Liver (tissue), 9 donors: Measurements from ENCODE around the gene KAZN. TPM values are rescaled to one million over a fixed set of nuclear protein-coding genes. Genes with fewer than 3 reads are reported as not detected.

Experiments
- DNase-seq: peaks from one replicate; pipeline ENCODE4 v3.0.0-alpha.2; 2017; ENCODE audit warnings: low spot score
- H3K27ac ChIP-seq, 2 donors: one replicate each; pipeline ENCODE4 v1.7.0; 2013; ENCODE audit warnings: inconsistent platforms in 2 of 2, low read length in 2 of 2, control low read depth in 1 of 2, low read depth in 1 of 2, mild to moderate bottlenecking in 1 of 2
- H3K27me3 ChIP-seq, 4 donors: one replicate each; pipeline versions ENCODE4 v1.6.1 to v1.7.0; 2013; ENCODE audit warnings: low read length in 3 of 4, inconsistent platforms in 1 of 4, mild to moderate bottlenecking in 1 of 4, moderate library complexity in 1 of 4; ENCODE audit not compliant: control insufficient read depth in 4 of 4, insufficient read depth in 4 of 4
- H3K36me3 ChIP-seq, 4 donors: one replicate each; pipeline versions ENCODE4 v1.6.1 to v1.7.0; 2013; ENCODE audit warnings: low read length in 3 of 4, mild to moderate bottlenecking in 3 of 4, low read depth in 1 of 4, moderate library complexity in 1 of 4; ENCODE audit not compliant: control insufficient read depth in 4 of 4, insufficient read depth in 3 of 4
- H3K4me1 ChIP-seq, 4 donors: one replicate each; pipeline versions ENCODE4 v1.6.1 to v1.7.0; 2013; ENCODE audit warnings: low read length in 3 of 4, mild to moderate bottlenecking in 3 of 4, moderate library complexity in 1 of 4; ENCODE audit not compliant: control insufficient read depth in 4 of 4, insufficient read depth in 4 of 4
- H3K4me3 ChIP-seq, 3 donors: one replicate each; pipeline versions ENCODE4 v1.6.1 to v1.7.0; 2013; ENCODE audit warnings: low read length in 3 of 3, control low read depth in 1 of 3, low read depth in 1 of 3, mild to moderate bottlenecking in 1 of 3
- H3K9ac ChIP-seq, 2 donors: one replicate each; pipeline ENCODE4 v1.7.0; 2013; ENCODE audit warnings: low read length in 2 of 2, mild to moderate bottlenecking in 2 of 2, moderate library complexity in 2 of 2, control low read depth in 1 of 2, low read depth in 1 of 2
- H3K9me3 ChIP-seq, 4 donors: one replicate each; pipeline versions ENCODE4 v1.6.1 to v1.7.0; 2013; ENCODE audit warnings: low read length in 3 of 4; ENCODE audit not compliant: control insufficient read depth in 4 of 4
- EGR1 ChIP-seq, 2 donors: IDR thresholded peaks; 2 replicates each; pipeline ENCODE4 v1.6.1; 2016 to 2018; ENCODE audit warnings: antibody characterized with exemption in 2 of 2, low read depth in 2 of 2
- FOXA1 ChIP-seq: IDR thresholded peaks from 2 replicates; pipeline ENCODE4 v1.6.1; 2016; ENCODE audit warnings: antibody characterized with exemption
- FOXA2 ChIP-seq: IDR thresholded peaks from 2 replicates; pipeline ENCODE4 v1.6.1; 2016; ENCODE audit warnings: antibody characterized with exemption
- HNF4A ChIP-seq, 2 donors: conservative IDR thresholded peaks; 2 replicates each; pipeline ENCODE4 v1.6.1; 2016; ENCODE audit warnings: antibody characterized with exemption in 2 of 2, mild to moderate bottlenecking in 2 of 2
- HNF4G ChIP-seq: IDR thresholded peaks from 2 replicates; pipeline ENCODE4 v1.6.1; 2016; ENCODE audit warnings: antibody characterized with exemption
- JUND ChIP-seq, 2 donors: IDR thresholded peaks; 2 replicates each; pipeline ENCODE4 v1.6.1; 2016; ENCODE audit warnings: antibody characterized with exemption in 2 of 2
- NR2F2 ChIP-seq: IDR thresholded peaks from 2 replicates; pipeline ENCODE4 v1.6.1; 2016; ENCODE audit warnings: antibody characterized with exemption
- RAD21 ChIP-seq, 2 donors: IDR thresholded peaks; 2 replicates each; pipeline ENCODE4 v1.6.1; 2016; ENCODE audit warnings: antibody characterized with exemption in 2 of 2, mild to moderate bottlenecking in 2 of 2
- RXRA ChIP-seq, 2 donors: IDR thresholded peaks; 2 replicates each; pipeline ENCODE4 v1.6.1; 2017 to 2018; ENCODE audit warnings: antibody characterized with exemption in 2 of 2, mild to moderate bottlenecking in 1 of 2
- SP1 ChIP-seq: IDR thresholded peaks from 2 replicates; pipeline ENCODE4 v1.6.1; 2018; ENCODE audit warnings: antibody characterized with exemption, mild to moderate bottlenecking
- TAF1 ChIP-seq: conservative IDR thresholded peaks from 2 replicates; pipeline ENCODE4 v1.6.1; 2016; ENCODE audit warnings: antibody characterized with exemption, mild to moderate bottlenecking
- YY1 ChIP-seq: IDR thresholded peaks from 2 replicates; pipeline ENCODE4 v1.6.1; 2016; ENCODE audit warnings: antibody characterized with exemption, mild to moderate bottlenecking
- WGBS: extraction: QIAGEN DNeasy Blood & Tissue Kit; methylation state at CpG from one replicate; pipeline ENCODE4 v1.1.7; 2013; 5-methylcytosine and 5-hydroxymethylcytosine counted together
- polyA plus RNA-seq, 2 donors: library from polyadenylated mRNA; stranded (reverse) in 1 of 2; unstranded in 1 of 2; fragments of 200-250 nt in 1 of 2; fragments of >200 nt in 1 of 2; fragmentation: Nextera tagmentation in 1 of 2; extraction: Ambion mirVana in 1 of 2; gene quantifications; one replicate each; pipeline versions ENCODE4 v1.2.1 to v1.2.3, GENCODE V29; 2013 to 2015
- total RNA-seq, 2 donors: library from RNA; depleted of rRNA; stranded (reverse); fragments of >200 nt; gene quantifications; one replicate each; pipeline ENCODE4 v1.2.3, GENCODE V29; 2014
- TF ChIP-seq, protein P1 (sequence below): IDR thresholded peaks from 2 replicates; pipeline ENCODE4 v1.6.1; 2016; ENCODE audit warnings: antibody characterized with exemption, mild to moderate bottlenecking
- TF ChIP-seq, protein P2 (sequence below): IDR thresholded peaks from 2 replicates; pipeline ENCODE4 v1.6.1; 2016; ENCODE audit warnings: antibody characterized with exemption
- TF ChIP-seq, protein P3 (sequence below): IDR thresholded peaks from 2 replicates; pipeline ENCODE4 v1.6.1; 2016; ENCODE audit warnings: antibody characterized with exemption
- TF ChIP-seq, protein P4 (sequence below): fragments of 150-350 bp; IDR thresholded peaks from 2 replicates; pipeline ENCODE4 v1.5.1; 2017; ENCODE audit warnings: improper control_type of control experiment, low read depth, low read length; ENCODE audit not compliant: missing input control
- TF ChIP-seq, protein P5 (sequence below): IDR thresholded peaks from 2 replicates; pipeline ENCODE4 v1.6.1; 2016; ENCODE audit warnings: antibody characterized with exemption
- donor health status: healthy.
- donor health status: healthy.
- donor health status: healthy.
- donor health status: healthy.
- donor health status: healthy.

The KAZN gene
- total and polyA plus RNA-seq, 4 donors = 1.9 to 6.9 (median 2.4) TPM

DNA sequence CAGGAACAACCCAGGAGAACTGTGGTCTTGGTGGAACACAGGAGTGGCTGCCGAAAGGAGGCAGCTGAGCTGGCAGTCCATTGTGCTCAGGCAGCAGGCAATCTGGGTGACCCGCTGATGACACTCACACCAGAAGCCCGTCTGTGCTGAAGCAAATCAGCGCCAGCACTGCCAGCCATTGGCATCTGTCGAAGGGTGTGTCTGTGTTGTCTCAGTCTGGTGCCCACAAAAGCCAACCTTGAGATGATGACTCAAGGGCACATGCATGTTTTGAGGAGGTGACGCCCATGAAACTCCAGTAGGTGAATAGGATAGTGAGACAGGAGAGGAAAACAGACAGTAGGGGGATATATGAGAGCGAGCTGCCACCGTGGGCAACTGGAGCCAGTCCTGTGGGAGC lies 167.3 kb downstream of the KAZN start:
- TF ChIP-seq RAD21 (IDR thresholded peaks at IDR 0.05) = no peak
- TF ChIP-seq, protein P1, sequence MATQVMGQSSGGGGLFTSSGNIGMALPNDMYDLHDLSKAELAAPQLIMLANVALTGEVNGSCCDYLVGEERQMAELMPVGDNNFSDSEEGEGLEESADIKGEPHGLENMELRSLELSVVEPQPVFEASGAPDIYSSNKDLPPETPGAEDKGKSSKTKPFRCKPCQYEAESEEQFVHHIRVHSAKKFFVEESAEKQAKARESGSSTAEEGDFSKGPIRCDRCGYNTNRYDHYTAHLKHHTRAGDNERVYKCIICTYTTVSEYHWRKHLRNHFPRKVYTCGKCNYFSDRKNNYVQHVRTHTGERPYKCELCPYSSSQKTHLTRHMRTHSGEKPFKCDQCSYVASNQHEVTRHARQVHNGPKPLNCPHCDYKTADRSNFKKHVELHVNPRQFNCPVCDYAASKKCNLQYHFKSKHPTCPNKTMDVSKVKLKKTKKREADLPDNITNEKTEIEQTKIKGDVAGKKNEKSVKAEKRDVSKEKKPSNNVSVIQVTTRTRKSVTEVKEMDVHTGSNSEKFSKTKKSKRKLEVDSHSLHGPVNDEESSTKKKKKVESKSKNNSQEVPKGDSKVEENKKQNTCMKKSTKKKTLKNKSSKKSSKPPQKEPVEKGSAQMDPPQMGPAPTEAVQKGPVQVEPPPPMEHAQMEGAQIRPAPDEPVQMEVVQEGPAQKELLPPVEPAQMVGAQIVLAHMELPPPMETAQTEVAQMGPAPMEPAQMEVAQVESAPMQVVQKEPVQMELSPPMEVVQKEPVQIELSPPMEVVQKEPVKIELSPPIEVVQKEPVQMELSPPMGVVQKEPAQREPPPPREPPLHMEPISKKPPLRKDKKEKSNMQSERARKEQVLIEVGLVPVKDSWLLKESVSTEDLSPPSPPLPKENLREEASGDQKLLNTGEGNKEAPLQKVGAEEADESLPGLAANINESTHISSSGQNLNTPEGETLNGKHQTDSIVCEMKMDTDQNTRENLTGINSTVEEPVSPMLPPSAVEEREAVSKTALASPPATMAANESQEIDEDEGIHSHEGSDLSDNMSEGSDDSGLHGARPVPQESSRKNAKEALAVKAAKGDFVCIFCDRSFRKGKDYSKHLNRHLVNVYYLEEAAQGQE = no peak
- no peak for TF ChIP-seq RXRA (IDR thresholded peaks at IDR 0.05)
- TF ChIP-seq, protein P2, sequence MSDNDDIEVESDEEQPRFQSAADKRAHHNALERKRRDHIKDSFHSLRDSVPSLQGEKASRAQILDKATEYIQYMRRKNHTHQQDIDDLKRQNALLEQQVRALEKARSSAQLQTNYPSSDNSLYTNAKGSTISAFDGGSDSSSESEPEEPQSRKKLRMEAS = no peak
- TF ChIP-seq, protein P3, sequence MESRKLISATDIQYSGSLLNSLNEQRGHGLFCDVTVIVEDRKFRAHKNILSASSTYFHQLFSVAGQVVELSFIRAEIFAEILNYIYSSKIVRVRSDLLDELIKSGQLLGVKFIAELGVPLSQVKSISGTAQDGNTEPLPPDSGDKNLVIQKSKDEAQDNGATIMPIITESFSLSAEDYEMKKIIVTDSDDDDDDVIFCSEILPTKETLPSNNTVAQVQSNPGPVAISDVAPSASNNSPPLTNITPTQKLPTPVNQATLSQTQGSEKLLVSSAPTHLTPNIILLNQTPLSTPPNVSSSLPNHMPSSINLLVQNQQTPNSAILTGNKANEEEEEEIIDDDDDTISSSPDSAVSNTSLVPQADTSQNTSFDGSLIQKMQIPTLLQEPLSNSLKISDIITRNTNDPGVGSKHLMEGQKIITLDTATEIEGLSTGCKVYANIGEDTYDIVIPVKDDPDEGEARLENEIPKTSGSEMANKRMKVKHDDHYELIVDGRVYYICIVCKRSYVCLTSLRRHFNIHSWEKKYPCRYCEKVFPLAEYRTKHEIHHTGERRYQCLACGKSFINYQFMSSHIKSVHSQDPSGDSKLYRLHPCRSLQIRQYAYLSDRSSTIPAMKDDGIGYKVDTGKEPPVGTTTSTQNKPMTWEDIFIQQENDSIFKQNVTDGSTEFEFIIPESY = no peak
- no peak for TF ChIP-seq TAF1
- TF ChIP-seq SP1 = no peak
- no peak for TF ChIP-seq EGR1 (IDR thresholded peaks at IDR 0.05; ENCODE audit: low read depth in 2 of 2)
- TF ChIP-seq HNF4A (conservative IDR thresholded peaks at IDR 0.05) = no peak
- no peak for TF ChIP-seq NR2F2
- TF ChIP-seq, protein P4, sequence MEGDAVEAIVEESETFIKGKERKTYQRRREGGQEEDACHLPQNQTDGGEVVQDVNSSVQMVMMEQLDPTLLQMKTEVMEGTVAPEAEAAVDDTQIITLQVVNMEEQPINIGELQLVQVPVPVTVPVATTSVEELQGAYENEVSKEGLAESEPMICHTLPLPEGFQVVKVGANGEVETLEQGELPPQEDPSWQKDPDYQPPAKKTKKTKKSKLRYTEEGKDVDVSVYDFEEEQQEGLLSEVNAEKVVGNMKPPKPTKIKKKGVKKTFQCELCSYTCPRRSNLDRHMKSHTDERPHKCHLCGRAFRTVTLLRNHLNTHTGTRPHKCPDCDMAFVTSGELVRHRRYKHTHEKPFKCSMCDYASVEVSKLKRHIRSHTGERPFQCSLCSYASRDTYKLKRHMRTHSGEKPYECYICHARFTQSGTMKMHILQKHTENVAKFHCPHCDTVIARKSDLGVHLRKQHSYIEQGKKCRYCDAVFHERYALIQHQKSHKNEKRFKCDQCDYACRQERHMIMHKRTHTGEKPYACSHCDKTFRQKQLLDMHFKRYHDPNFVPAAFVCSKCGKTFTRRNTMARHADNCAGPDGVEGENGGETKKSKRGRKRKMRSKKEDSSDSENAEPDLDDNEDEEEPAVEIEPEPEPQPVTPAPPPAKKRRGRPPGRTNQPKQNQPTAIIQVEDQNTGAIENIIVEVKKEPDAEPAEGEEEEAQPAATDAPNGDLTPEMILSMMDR = no peak
- TF ChIP-seq YY1 = no peak
- TF ChIP-seq, protein P5, sequence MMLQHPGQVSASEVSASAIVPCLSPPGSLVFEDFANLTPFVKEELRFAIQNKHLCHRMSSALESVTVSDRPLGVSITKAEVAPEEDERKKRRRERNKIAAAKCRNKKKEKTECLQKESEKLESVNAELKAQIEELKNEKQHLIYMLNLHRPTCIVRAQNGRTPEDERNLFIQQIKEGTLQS = no peak
- TF ChIP-seq HNF4G = no peak
- no peak for TF ChIP-seq JUND (IDR thresholded peaks at IDR 0.05)
- no peaks in the 10 kb centered on the region for H3K4me1 ChIP-seq
- no peaks in the 10 kb centered on the region for H3K9me3 ChIP-seq
- H3K9ac ChIP-seq = no peak overlapping the region
- H3K36me3 ChIP-seq = no peaks in the 10 kb centered on the region
- H3K4me3 ChIP-seq = no peak overlapping the region
- no peak for DNase-seq
- H3K27ac ChIP-seq = no peak overlapping the region
- WGBS = 88% methylated on average over 8 of the region's 8 CpGs
- H3K27me3 ChIP-seq = peaks cover 0 to 3% (median 0%) of the 10 kb centered on the region in 4 donors

DNA sequence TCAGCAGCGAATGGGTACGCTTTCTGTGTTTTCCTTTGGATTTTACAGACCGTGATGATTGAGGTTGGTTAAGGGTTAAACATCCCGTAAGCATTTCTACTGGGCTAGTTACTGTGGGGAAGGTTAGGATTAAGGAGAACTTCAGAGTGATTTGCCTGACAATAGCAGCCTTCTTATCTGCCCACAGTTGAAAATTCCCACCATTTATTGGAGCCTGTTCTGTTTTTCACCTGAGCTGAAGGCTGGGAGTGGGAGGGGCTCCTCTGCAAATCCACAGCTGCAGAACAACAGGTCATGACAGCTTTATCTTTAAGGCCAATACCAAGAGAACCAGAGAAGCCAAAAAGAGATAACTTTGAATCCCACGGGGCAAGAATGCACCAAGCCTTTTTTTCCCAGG lies 168.6 kb downstream of the KAZN start:
- TF ChIP-seq, protein P1 = no peak
- TF ChIP-seq EGR1 (IDR thresholded peaks at IDR 0.05; ENCODE audit: low read depth in 2 of 2) (no peak), RXRA (IDR thresholded peaks at IDR 0.05) (no peak), TAF1 (no peak), YY1 (no peak), HNF4G (no peak), JUND (IDR thresholded peaks at IDR 0.05) (no peak), RAD21 (IDR thresholded peaks at IDR 0.05) (no peak), SP1 (no peak), FOXA1 (no peak), FOXA2 (no peak)
- TF ChIP-seq, protein P2 = no peak
- TF ChIP-seq, protein P3 = no peak
- DNase-seq = no peak
- no peaks in the 10 kb centered on the region for H3K36me3 ChIP-seq

More for the DNA sequence above, 168.6 kb downstream of the KAZN start:
- WGBS = 58% methylated on average over 5 of the region's 5 CpGs
- Histone ChIP-seq H3K4me1 (no peaks in the 10 kb centered on the region), H3K27ac (no peak overlapping the region), H3K27me3 (peaks cover 0 to 3% (median 0%) of the 10 kb centered on the region in 4 donors), H3K9me3 (no peaks in the 10 kb centered on the region), H3K4me3 (no peak overlapping the region), H3K9ac (no peak overlapping the region)
